DND-41 (cell line): ENCODE results near the gene GID8.

ENCODE experiments used
- EZH2 ChIP-seq: IDR thresholded peaks from 3 replicates; pipeline ENCODE4 v1.6.1; 2012; ENCODE audit warnings: borderline replicate concordance, low read depth, mild to moderate bottlenecking, moderate library complexity, low read length, inconsistent platforms; ENCODE audit not compliant: severe bottlenecking
- TF ChIP-seq, protein P1 (sequence below): IDR thresholded peaks from 2 replicates; pipeline ENCODE4 v1.5.1; 2012; ENCODE audit warnings: borderline replicate concordance, low read length, moderate library complexity, mild to moderate bottlenecking; ENCODE audit not compliant: poor library complexity, severe bottlenecking; ENCODE audit errors: extremely low read depth

- TF ChIP-seq, protein P1, sequence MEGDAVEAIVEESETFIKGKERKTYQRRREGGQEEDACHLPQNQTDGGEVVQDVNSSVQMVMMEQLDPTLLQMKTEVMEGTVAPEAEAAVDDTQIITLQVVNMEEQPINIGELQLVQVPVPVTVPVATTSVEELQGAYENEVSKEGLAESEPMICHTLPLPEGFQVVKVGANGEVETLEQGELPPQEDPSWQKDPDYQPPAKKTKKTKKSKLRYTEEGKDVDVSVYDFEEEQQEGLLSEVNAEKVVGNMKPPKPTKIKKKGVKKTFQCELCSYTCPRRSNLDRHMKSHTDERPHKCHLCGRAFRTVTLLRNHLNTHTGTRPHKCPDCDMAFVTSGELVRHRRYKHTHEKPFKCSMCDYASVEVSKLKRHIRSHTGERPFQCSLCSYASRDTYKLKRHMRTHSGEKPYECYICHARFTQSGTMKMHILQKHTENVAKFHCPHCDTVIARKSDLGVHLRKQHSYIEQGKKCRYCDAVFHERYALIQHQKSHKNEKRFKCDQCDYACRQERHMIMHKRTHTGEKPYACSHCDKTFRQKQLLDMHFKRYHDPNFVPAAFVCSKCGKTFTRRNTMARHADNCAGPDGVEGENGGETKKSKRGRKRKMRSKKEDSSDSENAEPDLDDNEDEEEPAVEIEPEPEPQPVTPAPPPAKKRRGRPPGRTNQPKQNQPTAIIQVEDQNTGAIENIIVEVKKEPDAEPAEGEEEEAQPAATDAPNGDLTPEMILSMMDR, result no peak
- TF ChIP-seq EZH2, result no peak
These were observed 6.5 kb upstream of the GID8 start for GRCh38 chr20:62931464-62931863.
